Loucy (cell line): ENCODE results near the gene QPCTL.

Experiments
- H2AFZ ChIP-seq: fragments of 200-600 bp; sonication (generic); 2 replicates; pipeline ENCODE4 v1.6.0; 2016; ENCODE audit warnings: antibody characterized with exemption, mild to moderate bottlenecking, low read length, moderate library complexity
- H3F3A ChIP-seq: fragments of 200-600 bp; 2 replicates; pipeline ENCODE4 v1.6.0; 2016; ENCODE audit warnings: antibody characterized with exemption, low read depth, mild to moderate bottlenecking
- H3K27me3 ChIP-seq: fragments of 200-600 bp; sonication (generic); 2 replicates; pipeline ENCODE4 v1.6.1; 2014; ENCODE audit warnings: low read length, mild to moderate bottlenecking; ENCODE audit not compliant: insufficient read depth, poor library complexity, severe bottlenecking
- H3K36me3 ChIP-seq: fragments of 200-600 bp; sonication (generic); 2 replicates; pipeline ENCODE4 v1.6.1; 2016; ENCODE audit warnings: low read length; ENCODE audit not compliant: insufficient read depth
- H3K4me1 ChIP-seq: fragments of 200-600 bp; sonication (generic); 2 replicates; pipeline ENCODE4 v1.5.1; 2014; ENCODE audit warnings: low read length, mild to moderate bottlenecking; ENCODE audit not compliant: insufficient read depth, poor library complexity, severe bottlenecking
- H3K4me2 ChIP-seq: fragments of 200-600 bp; sonication (generic); 2 replicates; pipeline ENCODE4 v1.6.0; 2014; ENCODE audit warnings: antibody characterized with exemption, low read length, low read depth, mild to moderate bottlenecking; ENCODE audit not compliant: poor library complexity, severe bottlenecking
- H3K4me3 ChIP-seq: fragments of 200-600 bp; sonication (generic); 2 replicates; pipeline ENCODE4 v1.5.1; 2014; ENCODE audit warnings: low read length, mild to moderate bottlenecking, mixed read lengths; ENCODE audit not compliant: poor library complexity, severe bottlenecking
- H3K79me2 ChIP-seq: fragments of 200-600 bp; sonication (generic); 2 replicates; pipeline ENCODE4 v1.6.1; 2014; ENCODE audit warnings: low read length; ENCODE audit not compliant: insufficient read depth
- H3K9ac ChIP-seq: fragments of 200-600 bp; sonication (generic); 2 replicates; pipeline ENCODE4 v1.6.0; 2014; ENCODE audit warnings: mild to moderate bottlenecking, low read depth, low read length, moderate library complexity; ENCODE audit not compliant: poor library complexity, severe bottlenecking
- H3K9me2 ChIP-seq: fragments of 200-600 bp; sonication (generic); replicated peaks from 2 replicates; pipeline ENCODE4 v1.6.1; 2016; ENCODE audit warnings: low read depth, low read length, mixed read lengths
- H3K9me3 ChIP-seq: fragments of 200-600 bp; sonication (generic); 2 replicates; pipeline ENCODE4 v1.6.1; 2014; ENCODE audit warnings: mild to moderate bottlenecking, antibody characterized with exemption, low read length, low read depth; ENCODE audit not compliant: insufficient read depth
- H4K20me1 ChIP-seq: fragments of 200-600 bp; sonication (generic); 2 replicates; pipeline ENCODE4 v1.6.0; 2014; ENCODE audit warnings: antibody characterized with exemption, low read length, mild to moderate bottlenecking; ENCODE audit not compliant: insufficient read depth, poor library complexity, severe bottlenecking
- CTCF ChIP-seq: fragments of 200-600 bp; sonication (generic); conservative IDR thresholded peaks from 2 replicates; pipeline ENCODE4 v1.5.1; 2014; ENCODE audit warnings: mild to moderate bottlenecking, antibody characterized with exemption, low read length
- EZH2phosphoT487 ChIP-seq: fragments of 200-600 bp; IDR thresholded peaks from 2 replicates; pipeline ENCODE4 v1.6.1; 2018; ENCODE audit warnings: antibody characterized with exemption, mild to moderate bottlenecking, moderate library complexity, borderline replicate concordance

QPCTL gene

DNA sequence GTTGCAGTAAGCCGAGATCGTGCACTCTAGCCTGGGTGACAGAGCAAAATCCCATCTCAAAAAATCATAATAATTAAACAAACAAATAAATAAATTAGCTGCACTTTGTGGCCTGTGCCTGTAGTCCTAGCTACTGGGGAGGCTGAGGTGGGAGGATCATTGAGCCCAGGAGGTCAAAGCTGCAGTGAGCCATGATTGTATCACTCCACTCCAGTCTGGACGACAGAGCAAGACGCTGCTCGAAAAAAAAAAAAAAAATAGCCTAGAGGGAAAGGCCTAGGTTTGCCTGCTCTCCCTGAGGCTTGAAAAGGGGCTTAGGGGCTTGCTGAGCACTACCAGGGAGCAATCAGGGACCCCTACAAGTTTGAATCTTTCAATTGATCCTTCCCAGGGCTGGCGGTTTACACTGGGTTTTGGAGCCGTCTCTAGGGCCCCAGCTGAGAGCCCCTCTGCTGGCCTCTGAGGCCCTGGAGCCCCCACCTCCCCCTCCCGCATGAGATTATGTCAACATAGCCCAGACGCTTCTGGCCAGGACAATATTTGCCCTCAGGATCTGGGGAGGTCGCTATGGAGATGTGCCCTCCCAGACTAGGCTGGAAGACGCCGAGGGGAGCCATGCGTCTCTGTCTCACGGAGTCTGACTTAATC, 34.8 kb upstream of the QPCTL start:
- no peaks in the 10 kb centered on the region for H3F3A ChIP-seq
- no peak overlapping the region for H3K4me3 ChIP-seq
- no peaks in the 10 kb centered on the region for H3K36me3 ChIP-seq
- H3K4me2 ChIP-seq, result no peak overlapping the region
- no peak overlapping the region for H3K9ac ChIP-seq
- TF ChIP-seq CTCF (no peak), EZH2phosphoT487 (no peak)
- no peaks in the 10 kb centered on the region for H3K4me1 ChIP-seq
- H4K20me1 ChIP-seq, result no peaks in the 10 kb centered on the region
- no peaks in the 10 kb centered on the region for H3K9me2 ChIP-seq
- H3K79me2 ChIP-seq, result no peaks in the 10 kb centered on the region
- H2AFZ ChIP-seq, result no peak overlapping the region
- no peaks in the 10 kb centered on the region for H3K27me3 ChIP-seq
- no peaks in the 10 kb centered on the region for H3K9me3 ChIP-seq

DNA sequence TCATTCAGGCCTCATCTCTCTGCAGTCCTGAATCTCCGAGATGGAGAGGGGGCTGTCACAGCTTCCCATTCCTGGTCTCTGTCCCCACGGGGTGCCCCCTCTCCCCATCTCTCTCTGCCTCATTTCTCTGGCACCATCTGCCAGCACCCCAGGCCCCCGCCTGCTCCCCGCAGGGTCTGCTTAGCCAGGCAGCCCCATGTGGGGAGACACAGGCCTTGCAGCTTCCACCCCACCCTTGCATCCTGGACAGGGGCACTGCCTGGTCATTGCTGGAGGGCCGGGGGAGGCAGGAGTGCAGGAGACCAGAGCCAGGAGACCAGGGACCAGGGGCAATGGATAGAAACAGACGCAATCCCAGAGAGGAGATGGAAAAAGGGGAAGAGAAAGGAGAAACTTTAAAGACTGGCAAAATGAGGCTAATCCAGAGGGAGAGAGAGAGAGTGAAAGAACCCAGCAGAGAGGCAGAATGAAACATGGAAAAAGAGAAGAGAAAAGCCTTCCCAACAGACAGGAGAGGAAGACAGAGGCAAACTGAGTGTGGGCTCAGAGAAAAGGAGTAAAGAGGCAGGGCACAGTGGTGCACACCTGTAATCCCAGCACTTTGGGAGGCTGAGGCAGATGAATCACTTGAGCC, 33.3 kb upstream of the QPCTL start:
- no peak for TF ChIP-seq EZH2phosphoT487
- H3K79me2 ChIP-seq, result no peaks in the 10 kb centered on the region
- H3K36me3 ChIP-seq, result no peaks in the 10 kb centered on the region
- H3K4me1 ChIP-seq, result peaks cover 4% of the 10 kb centered on the region
- no peak overlapping the region for H2AFZ ChIP-seq
- H3K9me3 ChIP-seq, result no peaks in the 10 kb centered on the region
- H4K20me1 ChIP-seq, result no peaks in the 10 kb centered on the region
- no peak overlapping the region for H3K4me2 ChIP-seq
- no peak overlapping the region for H3K9ac ChIP-seq
- no peak overlapping the region for H3K4me3 ChIP-seq
- H3F3A ChIP-seq, result no peaks in the 10 kb centered on the region
- no peaks in the 10 kb centered on the region for H3K27me3 ChIP-seq
- no peaks in the 10 kb centered on the region for H3K9me2 ChIP-seq

- Histone ChIP-seq H3K9me2 (no peaks in the 10 kb centered on the region), H3K9ac (no peak overlapping the region), H3K4me3 (no peak overlapping the region), H3F3A (no peaks in the 10 kb centered on the region), H3K36me3 (no peaks in the 10 kb centered on the region), H3K9me3 (no peaks in the 10 kb centered on the region), H3K79me2 (no peaks in the 10 kb centered on the region), H3K4me2 (no peak overlapping the region), H3K4me1 (peaks cover 7% of the 10 kb centered on the region), H3K27me3 (no peaks in the 10 kb centered on the region), H2AFZ (no peak overlapping the region), H4K20me1 (no peaks in the 10 kb centered on the region)
- TF ChIP-seq CTCF (no peak), EZH2phosphoT487 (no peak)
Observed at GRCh38 chr19:45660636-45661035, 31.8 kb upstream of the QPCTL start.

DNA sequence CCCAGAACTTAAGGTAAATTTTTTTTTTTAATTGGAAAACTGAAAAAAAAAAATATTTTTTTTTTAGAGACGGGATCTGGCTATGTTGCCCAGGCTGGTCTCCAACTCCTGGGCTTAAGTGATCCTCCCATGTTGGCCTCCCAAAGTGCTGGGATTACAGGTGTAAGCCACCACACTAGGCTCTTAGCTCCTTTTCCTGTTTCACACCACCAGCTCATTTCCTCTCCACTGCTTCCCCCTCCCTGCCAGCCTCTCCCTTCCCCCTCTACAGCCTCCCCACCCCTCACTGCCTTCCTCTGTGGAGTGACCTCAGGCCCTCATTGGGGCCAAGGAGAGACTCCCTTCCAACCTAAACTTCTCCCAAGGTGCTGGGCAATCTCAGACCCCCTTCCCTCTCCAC, 28.7 kb upstream of the QPCTL start:
- TF ChIP-seq CTCF (no peak), EZH2phosphoT487 (no peak)
- H3K4me1 ChIP-seq, result peaks cover 18% of the 10 kb centered on the region
- H3F3A ChIP-seq, result no peaks in the 10 kb centered on the region

More for the DNA sequence above, 28.7 kb upstream of the QPCTL start:
- peak overlapping the region; percentile 43 for H3K4me2 ChIP-seq
- H3K9me3 ChIP-seq, result no peaks in the 10 kb centered on the region
- no peaks in the 10 kb centered on the region for H3K36me3 ChIP-seq
- peak overlapping the region; percentile 69 for H2AFZ ChIP-seq
- H3K9me2 ChIP-seq, result no peaks in the 10 kb centered on the region
- H3K79me2 ChIP-seq, result no peaks in the 10 kb centered on the region
- H3K27me3 ChIP-seq, result no peaks in the 10 kb centered on the region
- H3K9ac ChIP-seq, result peak overlapping the region; percentile 37
- no peaks in the 10 kb centered on the region for H4K20me1 ChIP-seq
- H3K4me3 ChIP-seq, result no peak overlapping the region
